OCI-LY3 (cell line): ENCODE measurements around the gene ZNF445.

Experiments used
- CTCF ChIP-seq: fragments of 200-600, 300-600 bp; sonication (generic); IDR thresholded peaks from 2 replicates; pipeline ENCODE4 v1.5.1; 2014; ENCODE audit warnings: antibody characterized with exemption, low read length, low read depth
- EZH2phosphoT487 ChIP-seq: fragments of 200-600 bp; shearing (Covaris generic); IDR thresholded peaks from 2 replicates; pipeline ENCODE4 v1.6.1; 2018; ENCODE audit warnings: antibody characterized with exemption, mixed run types, low read depth

GRCh38 chr3:44509393-44509921, 32.0 kb upstream of the ZNF445 start:
- TF ChIP-seq CTCF (no peak), EZH2phosphoT487 (no peak)
